H7 (cell line): ENCODE measurements around the gene RBMS1. TPM values are rescaled to one million over a fixed set of nuclear protein-coding genes. Genes with fewer than 3 reads are reported as not detected.

Experiments
- DNase-seq: peaks from one replicate; pipeline ENCODE4 v3.0.0; 2012
- H3K27me3 ChIP-seq: 2 replicates; pipeline ENCODE4 v1.6.0; 2011; ENCODE audit warnings: mild to moderate bottlenecking, low read length; ENCODE audit not compliant: control insufficient read depth, insufficient read depth
- H3K36me3 ChIP-seq: replicated peaks from 2 replicates; pipeline ENCODE4 v1.5.1; 2011; ENCODE audit warnings: low read length; ENCODE audit not compliant: control insufficient read depth, insufficient read depth
- H3K4me3 ChIP-seq: 2 replicates; pipeline ENCODE4 v1.5.1; 2011; ENCODE audit warnings: low read depth, mild to moderate bottlenecking, control low read depth, low read length, moderate library complexity; ENCODE audit not compliant: insufficient read depth
- total RNA-seq: library from RNA; depleted of rRNA; stranded (reverse); fragments of >200 nt; shearing (Covaris generic); gene quantifications from 2 replicates; pipeline ENCODE4 v1.2.3, GENCODE V29; 2014

Gene RBMS1
- total RNA-seq, 1 experiment from 2014 or later, result 46.7 TPM

DNA sequence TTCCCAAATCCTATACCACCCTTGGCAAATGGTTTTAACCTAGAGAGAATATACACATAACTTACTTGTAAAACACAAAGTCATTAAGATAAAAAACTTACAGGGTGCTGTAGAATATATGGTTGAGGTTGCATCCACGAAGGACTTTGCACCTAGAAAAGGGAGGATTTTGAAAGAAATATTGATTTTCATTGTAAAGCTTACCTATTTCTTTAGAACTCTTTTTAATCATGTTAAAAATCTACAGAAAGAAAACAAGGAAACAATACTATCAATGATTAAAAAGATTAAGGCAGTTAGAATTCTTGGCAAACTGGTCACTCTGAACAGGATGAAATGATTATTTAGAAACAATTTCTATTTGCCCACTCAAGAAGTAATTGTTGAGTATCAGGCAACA lies 212.4 kb downstream of the RBMS1 start:
- H3K27me3 ChIP-seq, result no peaks in the 10 kb centered on the region
- no peak for DNase-seq
- peaks cover 3% of the 10 kb centered on the region; the same call in 1 of the 2 replicates for H3K36me3 ChIP-seq
- H3K4me3 ChIP-seq, result no peak overlapping the region

DNA sequence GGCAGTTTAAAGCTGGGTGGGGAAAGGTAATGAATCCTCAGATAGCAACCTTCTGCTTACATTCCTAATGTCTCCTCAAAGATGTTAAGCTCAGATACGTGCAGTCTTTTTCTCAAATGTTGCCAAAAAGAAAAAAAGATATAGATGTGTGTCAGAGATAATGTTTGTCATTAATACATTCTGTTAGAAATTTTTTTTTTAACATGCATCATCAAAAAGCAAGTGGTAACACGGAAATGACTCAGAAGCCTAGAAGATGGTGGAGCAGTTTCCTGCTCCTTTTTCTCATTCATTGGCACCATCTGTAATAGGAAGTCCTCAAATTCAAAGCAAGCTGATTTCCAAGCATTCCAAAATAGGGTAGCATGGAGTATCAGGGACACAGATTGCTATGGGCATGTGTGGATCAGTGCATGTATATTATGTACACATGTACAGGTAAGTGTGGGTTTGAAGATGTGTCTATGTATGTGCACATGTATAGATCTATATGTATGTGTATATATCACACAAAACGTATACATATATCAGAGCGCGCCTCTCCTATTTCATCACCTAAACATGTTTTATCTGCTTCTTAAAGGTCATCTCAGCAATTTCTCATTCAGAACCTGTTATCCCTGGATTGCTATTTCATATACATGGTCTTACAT lies 213.7 kb downstream of the RBMS1 start:
- no peak for DNase-seq
- H3K36me3 ChIP-seq, result peaks cover 4% of the 10 kb centered on the region; the same call in 1 of the 2 replicates
- H3K27me3 ChIP-seq, result no peaks in the 10 kb centered on the region
- no peak overlapping the region for H3K4me3 ChIP-seq

DNA sequence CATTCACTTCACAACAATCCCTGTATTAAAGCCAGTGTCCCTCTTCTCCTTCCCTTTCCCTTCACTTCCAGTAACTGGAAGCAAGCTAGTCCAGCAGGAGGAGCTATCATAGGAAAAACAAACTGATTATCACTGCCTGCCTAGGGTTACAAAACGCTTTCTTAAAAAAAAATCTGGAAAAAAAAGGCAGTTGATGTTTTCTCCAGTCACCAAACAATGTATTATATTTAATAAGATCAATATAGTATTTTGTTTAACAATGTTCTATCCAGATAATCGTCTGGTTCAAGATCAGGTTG lies 214.8 kb downstream of the RBMS1 start:
- H3K4me3 ChIP-seq, result no peak overlapping the region
- DNase-seq, result no peak
- no peaks in the 10 kb centered on the region for H3K27me3 ChIP-seq
- peaks cover 4% of the 10 kb centered on the region; the same call in 1 of the 2 replicates for H3K36me3 ChIP-seq

DNA sequence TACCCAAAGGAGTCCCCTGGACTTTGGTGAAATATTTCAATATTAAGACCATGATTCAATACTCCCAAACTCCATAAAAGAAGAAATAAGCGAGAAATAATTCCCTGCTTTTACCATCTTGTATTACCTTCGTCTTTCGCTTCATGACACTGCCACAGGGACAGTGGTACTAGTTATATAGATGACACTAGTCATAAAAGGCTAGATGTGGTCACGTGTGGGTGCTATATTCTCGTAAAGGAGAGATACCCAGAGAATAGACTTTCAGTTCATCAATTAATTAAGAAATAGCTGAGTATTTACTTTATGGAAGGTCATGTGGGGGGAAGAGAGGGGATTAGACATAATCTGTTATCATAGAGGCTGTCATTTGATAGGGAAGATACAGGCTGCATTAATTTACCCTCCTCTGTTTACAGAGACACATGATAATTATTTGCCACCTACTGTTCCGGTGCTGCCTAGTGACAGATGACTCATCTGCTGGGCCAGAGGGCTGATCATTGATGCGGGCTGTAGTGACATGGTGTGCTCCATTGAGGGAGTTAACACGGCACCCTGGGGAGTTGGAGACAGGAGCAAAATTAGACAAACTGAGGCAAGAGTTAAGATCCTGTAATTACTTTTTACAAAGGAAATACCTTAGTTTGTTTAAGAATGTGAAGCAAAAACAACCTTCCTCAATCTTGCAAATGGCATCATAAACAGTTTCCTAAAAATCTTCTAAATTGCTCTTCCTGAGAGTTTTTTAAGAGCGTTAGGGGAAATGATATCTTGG lies 215.3 kb downstream of the RBMS1 start:
- Histone ChIP-seq H3K27me3 (no peaks in the 10 kb centered on the region), H3K4me3 (no peak overlapping the region), H3K36me3 (peaks cover 4% of the 10 kb centered on the region; the same call in 1 of the 2 replicates)
- DNase-seq, result no peak

DNA sequence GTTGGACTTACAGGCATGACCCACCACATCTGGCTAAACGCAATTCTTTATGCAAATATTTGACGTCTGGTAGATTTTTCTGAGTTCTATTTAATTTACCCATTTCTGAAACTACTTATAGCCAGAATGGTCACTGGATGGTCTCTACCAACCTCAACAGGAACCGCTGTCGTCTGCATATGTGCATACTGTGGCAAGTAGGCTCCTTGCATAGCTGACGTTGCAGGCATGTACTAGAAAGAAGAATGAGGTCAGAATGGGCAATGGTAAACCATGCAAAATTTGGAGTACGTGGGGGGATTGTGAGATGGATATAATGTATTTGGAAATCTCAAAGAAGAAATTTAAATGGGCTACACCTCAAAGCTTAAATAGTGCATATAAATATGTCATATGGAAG lies 216.5 kb downstream of the RBMS1 start:
- H3K27me3 ChIP-seq, result no peaks in the 10 kb centered on the region
- no peak overlapping the region for H3K4me3 ChIP-seq
- no peak for DNase-seq
- H3K36me3 ChIP-seq, result peaks cover 4% of the 10 kb centered on the region

DNA sequence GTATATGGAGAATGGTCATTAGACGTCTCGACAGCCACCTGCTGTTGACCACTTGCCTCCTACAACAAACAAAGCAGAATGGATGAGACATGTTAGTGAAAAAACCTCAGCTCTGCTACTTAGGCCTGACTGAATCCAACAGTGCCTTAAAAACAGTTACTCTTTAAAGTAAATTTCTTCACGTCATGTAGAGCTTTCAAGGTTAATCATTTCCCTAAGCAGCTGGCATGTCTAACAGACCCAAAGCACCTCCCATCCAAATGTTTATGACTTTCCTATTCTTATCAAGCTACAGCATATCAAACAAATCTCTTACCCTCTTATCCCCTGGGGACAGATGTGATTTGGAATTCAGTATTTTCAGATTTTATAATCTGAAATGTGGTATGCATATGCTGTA lies 218.0 kb downstream of the RBMS1 start:
- Histone ChIP-seq H3K4me3 (no peak overlapping the region), H3K36me3 (peaks cover 4% of the 10 kb centered on the region), H3K27me3 (no peaks in the 10 kb centered on the region)
- no peak for DNase-seq

DNA sequence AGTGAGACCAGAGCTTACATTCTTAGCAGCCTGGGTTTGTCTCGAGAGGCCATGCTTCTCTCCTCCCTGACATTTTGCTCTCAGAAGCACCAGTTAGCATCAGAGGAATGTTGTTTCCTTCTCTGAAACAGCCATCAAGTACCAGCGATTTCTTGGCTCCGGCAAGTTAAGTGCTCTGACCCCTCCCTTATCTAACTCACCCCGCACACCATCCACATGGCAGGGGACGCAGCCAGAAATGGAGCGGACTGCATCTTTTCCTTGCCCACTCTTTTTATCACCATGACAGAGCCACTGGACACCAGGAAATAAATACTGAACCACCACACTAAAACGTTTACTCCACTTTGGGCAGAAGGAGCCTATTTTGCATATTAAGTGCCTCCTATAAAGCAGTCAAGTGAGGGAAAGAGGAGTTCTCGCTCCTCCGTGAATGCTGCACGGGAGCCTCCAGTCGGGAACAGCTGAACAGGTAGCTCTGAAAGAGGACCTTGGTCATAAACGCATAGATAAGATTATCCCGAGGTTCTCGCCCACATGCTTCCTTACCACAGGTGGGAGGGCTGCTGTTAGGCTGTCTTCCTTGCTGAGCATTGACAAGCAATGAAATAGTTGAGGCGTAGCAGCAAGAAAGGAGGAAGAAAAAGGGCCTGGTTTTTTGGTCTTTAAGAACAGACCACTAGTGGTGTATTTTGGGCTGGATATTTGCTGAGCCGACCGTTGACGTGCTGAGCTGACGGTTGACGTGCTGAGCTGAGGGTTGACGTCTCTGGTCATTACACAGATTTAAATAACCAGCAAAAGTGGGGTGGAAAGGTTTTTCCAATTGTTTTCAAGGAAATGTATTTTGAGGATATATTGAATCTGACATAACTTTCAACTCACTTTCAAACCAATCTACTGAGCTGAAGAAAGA lies 222.2 kb downstream of the RBMS1 start:
- Histone ChIP-seq H3K4me3 (no peak overlapping the region; the same call in 1 of the 2 replicates), H3K36me3 (peaks cover 1% of the 10 kb centered on the region; the same call in 1 of the 2 replicates), H3K27me3 (0 out of 2 replicates have a peak, but pooled peaks cover 2% of the 10 kb centered on the region)
- no peak for DNase-seq

DNA sequence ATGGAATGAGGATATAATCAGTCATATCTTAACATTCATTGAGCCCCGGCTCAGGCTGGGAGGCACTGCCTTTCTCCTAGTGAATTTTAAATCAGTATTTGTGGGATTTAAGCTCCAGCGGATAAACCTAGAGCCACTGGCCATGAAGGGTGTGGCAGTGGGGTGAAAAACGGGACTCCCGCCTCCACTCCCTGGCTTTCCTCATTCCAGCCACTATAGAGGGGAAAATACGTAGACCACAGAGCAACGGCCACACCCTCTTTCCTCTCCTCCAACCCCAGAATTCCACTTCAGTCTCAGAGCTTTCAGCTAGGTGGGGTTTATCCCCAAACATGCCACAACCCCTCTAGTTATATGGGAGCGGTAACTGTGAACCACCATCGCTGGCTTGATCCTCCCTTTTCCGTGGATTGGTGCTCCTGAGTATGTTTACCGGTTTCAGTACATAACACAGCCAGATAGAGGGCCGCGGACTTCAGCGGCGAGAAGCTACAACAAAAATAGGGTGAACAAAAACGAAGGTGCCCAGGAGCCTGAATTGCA lies 223.0 kb downstream of the RBMS1 start:
- Histone ChIP-seq H3K27me3 (0 out of 2 replicates have a peak, but pooled peaks cover 2% of the 10 kb centered on the region), H3K4me3 (peak overlapping the region; percentile 51), H3K36me3 (peaks cover 1% of the 10 kb centered on the region; the same call in 1 of the 2 replicates)
- DNase-seq, result peak; percentile 20

DNA sequence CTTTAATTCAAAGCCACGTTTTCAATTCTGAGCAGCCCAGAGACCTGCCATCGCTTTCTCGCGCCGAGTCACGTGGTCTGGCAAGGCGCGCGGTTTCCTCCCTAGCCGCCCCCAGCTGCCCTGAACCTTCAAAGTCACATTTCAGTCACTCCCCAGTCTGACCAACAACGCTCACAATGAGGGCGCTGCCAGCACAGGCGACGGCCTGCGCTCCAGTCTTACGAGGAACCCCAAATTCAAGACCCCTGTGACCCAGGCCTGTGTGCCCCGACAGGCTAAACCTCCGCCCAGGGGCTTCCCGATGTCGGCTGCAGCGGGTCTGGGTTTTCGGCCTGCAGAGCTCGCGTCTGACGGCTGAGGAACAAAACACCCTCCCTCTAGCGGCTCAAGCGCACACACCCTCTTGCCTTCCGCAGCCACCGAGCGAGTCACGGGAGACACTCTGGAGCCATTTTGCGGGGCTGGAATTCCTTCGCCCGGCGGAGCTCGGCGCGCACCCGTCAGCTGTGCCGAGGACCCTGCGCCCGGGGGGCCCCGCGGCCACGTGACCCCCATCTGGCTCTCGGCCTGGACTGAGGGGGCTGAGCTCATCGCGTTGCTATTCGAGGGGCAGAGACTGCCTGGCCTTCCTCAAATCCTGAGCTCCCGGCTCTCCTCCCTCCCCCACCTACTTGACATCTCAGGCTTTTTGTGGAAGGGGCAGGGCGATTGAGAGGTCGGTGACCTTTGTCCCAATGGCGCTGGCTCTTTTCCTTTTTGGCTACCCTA lies 223.6 kb downstream of the RBMS1 start:
- Histone ChIP-seq H3K36me3 (no peaks in the 10 kb centered on the region; the same call in 1 of the 2 replicates), H3K27me3 (0 out of 2 replicates have a peak, but pooled peaks cover 2% of the 10 kb centered on the region), H3K4me3 (peak overlapping the region; percentile 51)
- peak; percentile 91 for DNase-seq

DNA sequence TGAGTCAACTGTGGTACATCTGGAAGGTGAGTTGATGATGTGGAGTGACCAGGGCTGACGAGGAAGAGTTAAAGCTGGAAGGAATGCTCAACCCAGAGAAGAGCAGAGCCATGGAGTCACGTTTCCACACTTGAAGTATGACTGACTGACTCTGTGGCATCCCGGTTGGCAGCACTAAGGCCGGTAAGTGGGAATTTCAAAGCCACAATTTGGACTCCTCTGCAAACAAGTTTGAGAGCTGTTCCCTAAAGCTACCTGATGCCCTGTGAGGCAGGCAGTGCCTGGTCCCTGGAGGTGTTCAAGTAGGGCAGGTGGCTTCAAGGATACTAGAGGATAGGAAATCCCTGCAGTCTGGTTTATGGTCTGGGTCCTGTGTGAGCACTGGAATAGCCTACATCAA lies 224.2 kb downstream of the RBMS1 start:
- 0 out of 2 replicates have a peak, but pooled peaks cover 2% of the 10 kb centered on the region for H3K27me3 ChIP-seq
- H3K4me3 ChIP-seq, result peak overlapping the region; percentile 51
- DNase-seq, result no peak
- no peaks in the 10 kb centered on the region; the same call in 1 of the 2 replicates for H3K36me3 ChIP-seq

DNA sequence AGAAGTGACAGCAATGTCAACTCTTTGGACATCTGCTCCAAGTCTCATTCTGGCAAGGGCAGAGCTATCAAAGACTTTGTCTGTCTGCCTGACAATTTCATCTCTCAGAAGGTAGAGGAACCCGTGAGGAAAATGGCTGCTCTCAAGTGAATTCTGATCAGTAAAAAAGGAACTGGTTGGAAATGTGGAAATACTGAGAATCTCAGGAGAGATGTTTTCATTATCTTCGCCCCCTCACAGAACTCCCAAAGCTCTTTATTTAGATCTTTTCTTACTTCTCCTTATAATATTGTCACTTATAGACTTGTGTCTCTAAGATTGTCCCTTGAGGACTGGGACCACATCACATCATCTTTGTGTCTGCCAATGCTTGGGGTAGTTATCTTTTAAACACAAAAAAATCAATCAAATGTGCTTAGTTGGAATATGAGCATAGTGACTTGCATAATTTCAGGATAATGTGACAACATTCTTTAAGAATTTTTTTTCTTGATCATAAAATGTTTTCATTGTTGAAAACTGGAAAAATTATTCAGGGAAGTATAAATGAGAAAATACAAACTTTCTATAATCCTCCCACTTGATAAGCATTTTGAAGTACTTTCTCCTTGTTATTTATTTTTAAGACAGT lies 225.3 kb downstream of the RBMS1 start:
- DNase-seq, result no peak
- 0 out of 2 replicates have a peak, but pooled peaks cover 2% of the 10 kb centered on the region for H3K27me3 ChIP-seq
- H3K4me3 ChIP-seq, result no peak overlapping the region
- no peaks in the 10 kb centered on the region; the same call in 1 of the 2 replicates for H3K36me3 ChIP-seq

DNA sequence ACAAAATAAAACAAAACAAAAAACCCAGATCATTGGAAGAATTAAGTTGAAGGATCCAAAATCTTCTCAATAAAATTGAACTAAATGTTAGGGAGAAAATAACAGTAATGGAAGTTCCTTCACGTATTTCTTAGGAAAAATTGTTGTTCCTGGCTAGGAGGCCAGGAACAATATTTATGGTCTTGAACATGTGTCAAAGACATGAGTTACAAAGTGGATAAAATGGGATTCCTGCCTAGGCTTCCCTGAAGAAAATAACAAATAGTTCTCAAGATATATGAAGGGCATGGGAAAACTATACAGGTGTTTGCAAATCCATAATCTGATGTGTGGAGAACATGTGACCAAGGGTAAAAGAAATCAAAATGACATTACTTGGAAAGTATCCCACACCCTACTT lies 225.9 kb downstream of the RBMS1 start:
- DNase-seq, result no peak
- 0 out of 2 replicates have a peak, but pooled peaks cover 2% of the 10 kb centered on the region for H3K27me3 ChIP-seq
- no peaks in the 10 kb centered on the region for H3K36me3 ChIP-seq
- no peak overlapping the region for H3K4me3 ChIP-seq

DNA sequence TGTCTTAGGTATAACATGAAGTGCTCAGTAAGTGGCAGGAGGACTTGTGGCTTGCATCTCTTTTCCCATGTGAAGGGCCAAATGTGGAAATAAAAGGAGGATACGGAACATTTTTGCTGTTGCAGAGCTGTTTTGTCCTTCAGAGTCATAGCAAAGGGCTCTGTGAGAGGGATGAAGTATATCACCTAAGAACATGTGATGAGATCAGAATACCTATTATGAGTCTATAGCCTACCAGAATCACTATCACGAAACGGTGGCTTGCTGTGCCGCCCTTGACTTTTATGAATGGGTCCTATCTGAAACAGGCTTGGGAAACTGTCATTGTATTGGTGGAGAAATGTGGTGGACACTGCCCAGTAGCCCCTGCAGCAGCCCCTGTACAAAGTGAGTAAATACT lies 226.6 kb downstream of the RBMS1 start:
- Histone ChIP-seq H3K36me3 (no peaks in the 10 kb centered on the region), H3K4me3 (no peak overlapping the region), H3K27me3 (0 out of 2 replicates have a peak, but pooled peaks cover 2% of the 10 kb centered on the region)
- DNase-seq, result no peak
